ENCODE measurements around the gene DNAH6. TPM values are rescaled to one million over a fixed set of nuclear protein-coding genes. Genes with fewer than 3 reads are reported as not detected.

DNAH6 gene
- total RNA-seq, 1 donor from 2014 or later = not detected

DNA sequence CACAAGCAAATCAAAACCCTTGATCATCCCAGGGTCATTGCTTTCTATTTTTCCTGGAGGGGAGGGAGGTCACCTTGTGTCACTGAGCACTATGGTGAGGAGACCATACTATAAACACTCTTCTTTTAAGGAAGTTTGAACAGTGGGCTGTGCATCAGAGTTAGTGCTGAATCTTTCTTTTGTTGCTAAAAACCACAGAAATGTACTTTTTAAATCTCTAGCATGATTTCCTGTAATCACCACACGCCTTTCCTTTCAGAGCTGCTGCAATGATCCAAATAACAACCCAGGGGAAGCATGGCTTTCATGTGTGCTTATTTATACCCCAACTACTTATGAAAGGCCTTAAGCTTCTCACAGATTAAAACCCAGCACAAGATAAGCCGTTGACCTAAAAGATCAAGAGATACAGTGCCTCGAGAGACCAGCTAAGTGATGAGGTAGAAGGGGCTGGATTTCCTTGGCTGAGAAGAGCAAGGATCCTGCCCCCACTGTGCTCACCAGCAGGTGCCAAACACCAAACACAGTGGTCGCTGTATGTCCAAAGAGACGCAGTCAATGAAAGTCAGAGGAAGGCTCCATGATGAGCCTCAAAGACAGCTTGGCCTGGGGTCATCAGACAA, 329.9 kb downstream of the DNAH6 start:
- TF ChIP-seq, protein P1, sequence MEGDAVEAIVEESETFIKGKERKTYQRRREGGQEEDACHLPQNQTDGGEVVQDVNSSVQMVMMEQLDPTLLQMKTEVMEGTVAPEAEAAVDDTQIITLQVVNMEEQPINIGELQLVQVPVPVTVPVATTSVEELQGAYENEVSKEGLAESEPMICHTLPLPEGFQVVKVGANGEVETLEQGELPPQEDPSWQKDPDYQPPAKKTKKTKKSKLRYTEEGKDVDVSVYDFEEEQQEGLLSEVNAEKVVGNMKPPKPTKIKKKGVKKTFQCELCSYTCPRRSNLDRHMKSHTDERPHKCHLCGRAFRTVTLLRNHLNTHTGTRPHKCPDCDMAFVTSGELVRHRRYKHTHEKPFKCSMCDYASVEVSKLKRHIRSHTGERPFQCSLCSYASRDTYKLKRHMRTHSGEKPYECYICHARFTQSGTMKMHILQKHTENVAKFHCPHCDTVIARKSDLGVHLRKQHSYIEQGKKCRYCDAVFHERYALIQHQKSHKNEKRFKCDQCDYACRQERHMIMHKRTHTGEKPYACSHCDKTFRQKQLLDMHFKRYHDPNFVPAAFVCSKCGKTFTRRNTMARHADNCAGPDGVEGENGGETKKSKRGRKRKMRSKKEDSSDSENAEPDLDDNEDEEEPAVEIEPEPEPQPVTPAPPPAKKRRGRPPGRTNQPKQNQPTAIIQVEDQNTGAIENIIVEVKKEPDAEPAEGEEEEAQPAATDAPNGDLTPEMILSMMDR (IDR thresholded peaks at IDR 0.05) = no peak
- Mint-ChIP-seq H3K27me3 (ENCODE audit: unreplicated experiment) (peaks cover 25% of the 10 kb centered on the region), H3K9me3 (ENCODE audit: unreplicated experiment) (no peaks in the 10 kb centered on the region), H3K36me3 (ENCODE audit: unreplicated experiment) (no peaks in the 10 kb centered on the region), H3K27ac (ENCODE audit: unreplicated experiment) (no peak overlapping the region), H3K4me3 (ENCODE audit: unreplicated experiment) (no peak overlapping the region), H3K4me1 (ENCODE audit: unreplicated experiment) (no peaks in the 10 kb centered on the region)
- DNase-seq (ENCODE audit: extremely low spot score, unreplicated experiment) = no peak

DNA sequence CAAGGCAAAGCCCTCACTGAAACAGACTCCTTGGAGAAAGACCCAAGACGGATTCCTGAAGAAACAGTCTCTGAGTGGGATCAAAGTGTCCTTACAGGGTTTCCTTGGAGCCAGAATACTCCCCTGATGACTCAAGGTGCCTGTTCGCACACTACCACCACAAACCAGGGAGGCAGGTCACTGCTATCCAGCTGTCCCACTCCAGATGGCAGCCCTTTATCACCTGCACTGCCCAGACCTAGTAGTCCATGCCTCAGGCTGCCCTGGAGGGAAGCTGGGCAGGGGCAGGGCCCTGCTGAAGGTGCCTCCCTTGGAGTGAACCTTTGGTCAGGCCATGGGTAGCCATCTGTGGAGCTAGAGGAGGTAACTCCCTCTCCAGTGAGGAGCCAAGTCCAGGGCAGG, 330.4 kb downstream of the DNAH6 start:
- H3K9me3 Mint-ChIP-seq (ENCODE audit: unreplicated experiment) = no peaks in the 10 kb centered on the region
- H3K27me3 Mint-ChIP-seq (ENCODE audit: unreplicated experiment) = peaks cover 25% of the 10 kb centered on the region
- H3K4me3 Mint-ChIP-seq (ENCODE audit: unreplicated experiment) = no peak overlapping the region
- no peak for DNase-seq (ENCODE audit: extremely low spot score, unreplicated experiment)
- H3K27ac Mint-ChIP-seq (ENCODE audit: unreplicated experiment) = no peak overlapping the region
- H3K4me1 Mint-ChIP-seq (ENCODE audit: unreplicated experiment) = no peaks in the 10 kb centered on the region
- no peaks in the 10 kb centered on the region for H3K36me3 Mint-ChIP-seq (ENCODE audit: unreplicated experiment)
- TF ChIP-seq, protein P1 (IDR thresholded peaks at IDR 0.05) = no peak

DNA sequence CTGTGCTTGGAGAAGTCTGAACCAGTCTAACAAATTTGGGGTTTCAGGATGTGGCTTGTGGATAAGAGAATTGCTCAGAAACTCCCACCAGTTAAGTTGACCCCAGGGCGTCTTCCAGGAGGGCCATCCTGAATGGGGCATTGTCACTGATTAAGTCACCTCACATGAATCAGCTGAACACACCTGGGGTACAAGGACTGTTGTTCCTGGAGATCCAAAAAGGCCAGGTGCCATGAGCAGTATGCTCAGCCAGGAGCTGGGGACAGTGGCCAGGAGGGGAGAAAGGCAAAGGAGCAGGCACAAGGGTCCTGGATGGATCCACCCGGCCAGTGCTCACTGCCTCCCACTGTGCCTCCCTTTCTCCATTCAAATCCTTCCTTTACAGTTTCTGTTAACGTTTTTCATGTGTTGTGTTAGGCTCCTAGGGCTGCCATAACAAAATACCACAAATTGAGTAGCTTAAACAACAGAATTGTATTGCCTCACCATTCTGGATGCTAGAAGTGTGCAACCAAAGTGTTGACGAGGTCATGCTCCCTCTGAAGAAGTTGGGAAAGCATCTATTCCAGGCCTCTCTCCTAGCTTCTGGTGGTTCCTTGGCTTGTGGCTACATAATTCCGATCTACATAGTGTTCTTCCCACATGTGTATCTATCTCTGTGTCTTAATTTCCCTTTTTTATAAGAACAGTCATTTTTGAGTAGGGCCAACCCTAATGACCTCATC, 331.2 kb downstream of the DNAH6 start:
- Mint-ChIP-seq H3K4me1 (ENCODE audit: unreplicated experiment) (no peaks in the 10 kb centered on the region), H3K36me3 (ENCODE audit: unreplicated experiment) (no peaks in the 10 kb centered on the region), H3K27me3 (ENCODE audit: unreplicated experiment) (peaks cover 25% of the 10 kb centered on the region), H3K9me3 (ENCODE audit: unreplicated experiment) (no peaks in the 10 kb centered on the region), H3K4me3 (ENCODE audit: unreplicated experiment) (no peak overlapping the region), H3K27ac (ENCODE audit: unreplicated experiment) (no peak overlapping the region)
- DNase-seq (ENCODE audit: extremely low spot score, unreplicated experiment) = no peak
- TF ChIP-seq, protein P1 (IDR thresholded peaks at IDR 0.05) = no peak

DNA sequence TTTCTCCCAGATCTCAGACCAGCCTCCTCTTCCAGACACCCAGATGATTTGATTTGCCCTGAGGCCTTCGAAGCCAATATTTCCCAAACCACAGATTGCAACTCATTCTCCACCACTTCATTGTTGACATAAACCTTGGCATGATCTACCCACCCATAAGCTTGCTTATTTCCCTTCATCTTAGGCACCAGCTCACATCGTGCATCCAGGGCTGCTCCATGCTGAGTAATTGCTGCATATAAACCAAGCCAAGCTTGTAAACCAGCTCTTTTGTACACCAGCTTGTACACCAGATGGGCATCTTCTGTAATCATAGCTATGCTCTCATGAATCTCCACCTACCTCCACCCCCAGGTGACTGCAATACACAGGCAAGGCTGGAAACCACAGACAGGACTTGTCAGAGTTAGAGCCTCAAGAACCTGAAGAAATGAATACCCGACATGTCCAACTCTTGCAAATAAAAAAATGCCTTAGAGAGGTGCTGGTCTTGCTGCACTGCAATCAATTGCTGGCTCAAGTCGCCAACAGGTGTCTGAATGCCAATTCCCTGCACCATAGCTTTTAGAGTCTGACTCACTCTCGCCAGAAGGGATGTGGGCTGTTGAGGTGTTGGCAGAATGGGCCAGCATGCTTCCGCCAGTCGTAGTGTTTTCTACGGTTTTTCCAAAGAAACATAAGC, 333.1 kb downstream of the DNAH6 start:
- H3K4me1 Mint-ChIP-seq (ENCODE audit: unreplicated experiment) = no peaks in the 10 kb centered on the region
- TF ChIP-seq, protein P1 (IDR thresholded peaks at IDR 0.05) = no peak
- no peak overlapping the region for H3K4me3 Mint-ChIP-seq (ENCODE audit: unreplicated experiment)
- H3K27ac Mint-ChIP-seq (ENCODE audit: unreplicated experiment) = no peak overlapping the region
- H3K9me3 Mint-ChIP-seq (ENCODE audit: unreplicated experiment) = no peaks in the 10 kb centered on the region
- no peaks in the 10 kb centered on the region for H3K36me3 Mint-ChIP-seq (ENCODE audit: unreplicated experiment)
- peaks cover 28% of the 10 kb centered on the region for H3K27me3 Mint-ChIP-seq (ENCODE audit: unreplicated experiment)
- no peak for DNase-seq (ENCODE audit: extremely low spot score, unreplicated experiment)

DNA sequence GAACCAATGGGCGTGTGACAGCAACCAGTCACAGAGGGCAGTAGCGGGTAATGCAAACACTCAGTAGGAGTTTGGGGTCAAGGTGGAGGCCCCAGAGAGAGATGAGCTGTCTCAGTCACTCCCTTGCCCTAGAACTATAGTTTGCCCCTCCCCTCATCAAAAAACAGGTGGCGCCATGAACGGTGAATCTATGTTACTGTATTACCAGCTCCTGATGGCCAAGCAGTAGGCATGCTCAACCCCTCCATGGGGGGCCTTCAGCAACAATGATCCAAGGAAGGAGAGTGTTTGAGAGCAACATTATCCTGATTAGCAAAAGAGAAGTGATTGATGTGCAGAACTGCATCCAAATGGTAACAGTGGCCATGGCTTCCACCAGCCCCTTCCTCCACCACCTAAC, 334.2 kb downstream of the DNAH6 start:
- Mint-ChIP-seq H3K27me3 (ENCODE audit: unreplicated experiment) (peaks cover 34% of the 10 kb centered on the region), H3K36me3 (ENCODE audit: unreplicated experiment) (no peaks in the 10 kb centered on the region), H3K4me3 (ENCODE audit: unreplicated experiment) (no peak overlapping the region), H3K4me1 (ENCODE audit: unreplicated experiment) (no peaks in the 10 kb centered on the region), H3K27ac (ENCODE audit: unreplicated experiment) (no peak overlapping the region), H3K9me3 (ENCODE audit: unreplicated experiment) (no peaks in the 10 kb centered on the region)
- DNase-seq (ENCODE audit: extremely low spot score, unreplicated experiment) = no peak
- TF ChIP-seq, protein P1 (IDR thresholded peaks at IDR 0.05) = no peak
